Inferior parietal cortex (tissue), 1 donor: Measurements from ENCODE around the gene MESP1.

Experiments used
- DNase-seq: peaks from one replicate; pipeline ENCODE4 v3.0.0-alpha.2; 2016; ENCODE audit errors: extremely low spot score

MESP1 gene

DNA sequence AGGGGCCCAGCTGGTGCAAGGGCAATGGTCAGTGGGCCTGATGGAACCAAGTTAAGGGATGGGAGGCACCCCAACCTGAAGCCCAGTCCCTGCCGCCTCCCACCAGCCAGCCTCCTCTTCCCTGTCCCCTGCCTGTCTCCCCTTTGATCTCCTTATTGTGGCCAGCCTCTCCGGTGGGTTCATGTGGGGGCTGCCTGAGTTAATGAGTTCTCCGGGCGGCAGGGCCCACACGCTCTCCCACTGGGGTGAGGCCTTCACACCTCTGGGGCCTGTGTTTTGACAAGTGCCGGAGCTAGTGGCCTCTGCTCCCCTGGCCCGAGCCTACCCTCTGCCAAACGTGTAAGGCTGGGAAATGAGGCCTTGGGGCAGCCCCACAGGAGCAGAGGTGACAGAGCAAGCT lies 7.2 kb upstream of the MESP1 start:
- DNase-seq, result no peak

DNA sequence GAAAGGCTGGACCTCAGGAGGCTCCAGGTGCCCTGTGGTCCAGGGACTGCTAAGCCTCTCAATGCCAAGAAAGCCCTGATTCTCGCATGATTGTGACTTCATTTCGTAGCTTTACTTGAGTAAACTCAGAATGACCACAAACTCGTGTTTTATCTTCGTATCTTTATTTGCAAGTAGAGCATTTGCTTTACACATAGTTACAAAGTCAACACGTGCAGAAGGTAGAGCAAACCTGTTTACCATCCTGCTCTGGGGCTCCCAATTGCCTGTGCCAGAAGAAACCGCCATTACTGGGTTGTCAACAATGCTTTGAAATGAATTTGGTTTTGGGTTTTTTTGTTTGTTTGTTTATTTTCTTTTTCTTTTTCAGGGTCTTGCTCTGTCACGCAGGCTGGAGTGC lies 5.8 kb upstream of the MESP1 start:
- no peak for DNase-seq

DNA sequence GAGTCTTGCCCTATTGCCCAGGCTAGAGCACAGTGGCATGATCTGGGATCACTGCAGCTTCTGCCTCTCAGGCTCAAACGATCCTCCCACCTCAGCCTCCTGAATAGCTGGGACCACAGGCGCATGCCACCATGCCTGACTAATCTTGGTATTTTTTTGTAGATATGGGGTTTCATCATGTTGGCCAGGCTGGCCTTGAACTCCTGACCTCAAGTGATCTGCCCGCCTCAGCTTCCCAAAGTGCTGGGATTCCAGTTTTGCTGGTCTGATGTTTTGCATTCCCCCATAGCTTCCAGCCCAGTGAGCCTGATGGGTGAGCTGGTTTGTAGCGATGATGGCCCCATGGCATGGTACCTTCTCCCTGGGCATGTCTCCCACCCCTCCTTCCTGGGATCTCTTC lies 4.7 kb upstream of the MESP1 start:
- no peak for DNase-seq

DNA sequence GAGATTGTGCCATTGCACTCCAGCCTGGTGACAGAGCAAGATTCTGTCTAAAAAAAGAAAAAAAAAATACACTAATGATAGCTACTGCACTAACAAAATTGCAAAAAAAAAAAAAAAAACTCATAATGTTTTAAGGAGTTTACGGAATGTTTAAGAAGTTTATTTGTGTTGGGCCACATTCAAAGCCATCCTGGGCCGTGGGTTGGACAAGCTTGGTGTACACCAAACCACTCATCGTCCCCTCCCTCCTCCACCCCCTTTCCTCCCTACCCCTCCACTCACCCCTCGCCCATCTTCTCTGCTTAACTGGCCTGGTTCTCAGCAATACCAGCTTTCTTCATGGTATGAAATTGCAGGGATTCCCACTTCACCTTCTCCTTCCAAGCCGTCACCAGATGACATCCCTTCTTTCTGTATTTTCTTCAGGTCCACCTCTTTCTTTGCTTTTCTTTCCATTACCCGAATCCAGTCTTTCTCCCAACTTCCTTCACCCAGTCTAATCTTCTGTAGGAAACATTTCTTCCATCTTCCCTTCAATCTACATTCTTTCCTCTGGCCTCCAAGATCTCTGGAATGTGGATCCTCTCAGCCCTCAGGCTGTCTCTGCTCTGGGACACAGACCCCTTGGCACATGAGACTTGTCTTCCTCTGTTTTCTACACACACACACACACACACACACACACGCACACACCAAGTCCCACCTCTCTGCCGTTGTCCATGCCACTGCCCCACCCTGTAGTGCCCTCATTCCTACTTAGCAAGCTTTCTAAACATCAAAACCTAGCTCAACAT lies 3.5 kb upstream of the MESP1 start:
- DNase-seq, result no peak

DNA sequence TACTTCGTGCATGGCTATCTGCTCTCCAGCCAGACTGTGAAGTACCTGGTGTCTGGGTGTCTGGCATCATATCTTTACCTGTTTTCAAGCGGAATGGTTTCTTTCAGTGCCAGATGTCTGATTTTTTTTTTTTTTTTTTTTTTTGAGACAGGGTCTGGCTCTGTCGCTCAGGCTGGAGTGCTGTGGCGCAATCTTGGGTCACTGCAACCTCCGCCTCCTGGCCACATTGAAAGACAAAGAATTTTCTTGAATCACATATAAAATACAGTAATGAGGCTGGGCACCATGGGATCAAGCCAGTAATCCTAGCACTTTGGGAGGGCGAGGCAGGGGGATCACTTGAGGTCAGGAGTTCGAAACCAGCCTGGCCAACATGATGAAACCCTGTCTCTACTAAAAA lies 2.8 kb upstream of the MESP1 start:
- no peak for DNase-seq

DNA sequence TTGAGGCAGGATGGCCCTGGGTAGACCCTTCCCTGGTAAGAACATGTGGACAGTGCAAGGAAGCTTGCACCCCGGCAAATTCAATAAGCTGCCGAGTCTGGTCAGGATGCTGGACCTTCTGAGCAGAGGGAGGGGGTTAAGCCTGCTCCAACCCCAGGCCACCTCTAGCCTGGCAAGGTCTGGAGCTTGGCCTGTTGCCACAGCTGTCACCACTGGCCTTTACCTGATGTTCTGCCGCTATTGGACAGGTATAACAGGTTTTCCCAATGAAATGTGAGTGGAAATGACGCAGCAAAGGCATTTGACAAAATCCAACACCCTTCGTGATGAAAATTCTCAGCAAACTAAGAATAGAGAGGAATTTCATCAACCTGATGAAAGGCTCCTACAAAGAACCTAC lies 699 bp upstream of the MESP1 start:
- no peak for DNase-seq

DNA sequence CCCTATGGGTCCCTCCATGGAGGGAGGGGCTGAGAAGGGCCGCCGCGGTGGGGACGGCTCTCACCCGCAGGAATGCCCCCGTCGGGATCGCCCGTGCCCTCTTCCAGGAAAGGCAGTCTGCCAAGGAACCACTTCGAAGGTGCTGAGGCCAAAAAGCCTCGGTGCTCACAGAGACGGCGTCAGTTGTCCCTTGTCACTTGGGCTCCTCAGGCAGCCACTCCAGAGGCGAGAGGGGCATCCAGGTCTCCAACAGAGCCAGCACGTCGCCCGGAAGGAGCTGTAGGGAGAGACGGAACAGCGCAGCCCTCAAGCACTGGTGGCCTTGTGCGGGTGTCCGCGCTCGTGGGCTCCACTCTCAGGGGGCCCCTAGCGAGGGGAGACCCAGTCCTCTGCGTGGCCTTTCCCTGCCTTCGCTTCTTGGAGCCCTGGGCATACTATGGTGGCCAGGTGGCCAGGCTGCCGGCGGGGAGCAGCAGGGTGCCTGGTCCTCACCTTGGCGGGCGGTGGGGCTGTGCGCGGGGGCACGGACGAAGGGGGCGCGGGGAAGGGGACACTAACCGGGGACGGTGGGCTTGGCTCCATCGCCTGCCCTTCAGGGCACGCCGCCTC lies 994 bp downstream of the MESP1 start:
- no peak for DNase-seq

DNA sequence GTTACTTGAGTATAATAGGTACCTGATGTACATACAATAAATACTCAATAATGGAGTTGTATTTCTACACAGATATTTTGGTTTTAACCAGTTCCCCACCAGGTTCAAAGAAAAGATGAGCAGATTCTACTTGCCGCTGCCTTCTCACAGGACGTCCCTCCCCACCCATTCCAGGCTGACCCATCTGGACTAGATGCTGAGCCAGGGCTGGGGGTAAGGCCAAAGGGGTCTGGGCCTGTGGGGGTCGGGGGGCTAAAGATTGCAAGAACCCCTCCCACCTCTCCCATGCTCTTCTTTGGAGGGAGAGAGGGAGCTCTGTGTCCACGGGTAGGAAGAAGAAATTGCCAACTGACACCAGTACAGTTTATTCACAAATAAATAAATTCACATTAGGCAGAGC lies 1.5 kb downstream of the MESP1 start:
- no peak for DNase-seq

DNA sequence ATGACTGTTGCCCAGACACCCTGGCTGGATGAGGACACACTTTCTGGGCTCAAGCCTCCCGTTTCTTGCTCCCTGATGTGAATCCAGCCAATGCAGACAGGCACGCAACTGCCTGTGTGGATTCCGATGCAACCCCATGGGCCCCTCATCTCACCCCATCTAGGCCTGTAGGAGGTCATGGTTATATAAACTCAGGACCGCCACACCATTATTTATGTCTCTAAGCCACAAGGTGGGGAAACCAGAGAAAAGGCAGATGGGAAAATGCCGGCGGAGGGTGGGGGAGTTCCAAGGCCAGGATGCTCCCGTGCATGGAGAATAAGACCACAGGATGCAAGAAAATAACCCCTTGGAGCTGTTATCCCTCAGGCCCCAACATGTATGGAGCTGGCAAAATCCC lies 2.0 kb downstream of the MESP1 start:
- no peak for DNase-seq

DNA sequence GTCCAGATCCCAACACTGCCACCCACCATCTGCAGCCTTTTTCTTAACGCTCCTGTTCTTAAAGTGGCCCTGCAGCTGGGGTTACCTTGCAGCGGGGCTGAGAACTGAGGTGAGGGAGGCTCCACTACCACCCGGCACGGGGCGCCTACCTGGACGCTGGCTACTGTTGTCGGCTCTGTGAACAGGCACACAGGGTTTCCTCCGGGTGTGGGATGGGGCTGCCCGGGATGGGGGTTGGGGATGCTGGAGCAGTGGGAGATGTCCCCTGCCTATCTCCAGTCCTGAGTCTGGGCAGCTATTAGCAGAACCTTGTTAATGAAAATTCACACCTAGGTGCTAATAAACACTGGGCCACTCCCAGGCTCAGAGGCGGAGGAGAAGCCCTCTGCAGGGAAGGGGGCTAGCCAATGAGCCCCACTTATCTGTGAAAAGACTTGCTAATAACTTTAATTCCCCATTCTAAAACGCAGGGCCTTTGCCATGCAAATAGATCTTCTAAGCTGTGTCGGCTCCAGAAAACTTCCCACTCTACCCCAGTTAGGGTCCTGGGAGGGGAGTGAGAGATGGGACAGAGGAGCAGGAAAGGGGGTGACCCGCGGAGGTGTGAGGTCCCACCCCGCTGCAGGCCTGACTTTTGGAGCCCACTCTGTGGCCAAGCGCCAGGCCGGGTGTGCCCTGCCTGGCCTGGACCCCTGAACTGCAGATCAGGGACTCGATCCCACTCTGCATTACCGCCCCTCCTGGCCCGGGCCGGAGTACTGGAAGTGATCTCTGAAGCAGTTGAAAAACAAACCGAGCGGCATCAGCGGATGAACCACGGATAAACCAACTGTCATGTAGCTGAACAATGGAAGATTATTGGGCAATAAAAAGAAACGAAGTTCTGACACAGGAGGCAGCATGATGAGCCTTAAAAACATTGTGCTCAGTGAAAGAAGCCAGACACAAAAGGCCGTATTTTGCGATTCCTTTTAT lies 3.1 kb downstream of the MESP1 start:
- no peak for DNase-seq

DNA sequence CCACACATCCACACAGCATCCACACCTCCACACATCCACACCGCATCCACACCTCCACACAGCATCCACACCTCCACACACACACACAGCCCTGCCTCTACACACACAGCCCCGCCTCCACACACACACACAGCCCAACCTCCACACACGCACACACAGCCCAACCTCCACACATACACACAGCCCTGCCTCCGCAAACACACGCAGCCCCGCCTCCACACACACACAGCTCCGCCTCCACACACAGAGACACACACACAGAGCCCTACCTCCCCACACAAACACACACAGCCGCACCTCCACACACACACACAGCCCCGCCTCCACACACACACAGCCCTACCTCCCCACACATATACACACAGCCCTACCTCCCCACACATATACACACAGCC lies 4.7 kb downstream of the MESP1 start:
- no peak for DNase-seq

DNA sequence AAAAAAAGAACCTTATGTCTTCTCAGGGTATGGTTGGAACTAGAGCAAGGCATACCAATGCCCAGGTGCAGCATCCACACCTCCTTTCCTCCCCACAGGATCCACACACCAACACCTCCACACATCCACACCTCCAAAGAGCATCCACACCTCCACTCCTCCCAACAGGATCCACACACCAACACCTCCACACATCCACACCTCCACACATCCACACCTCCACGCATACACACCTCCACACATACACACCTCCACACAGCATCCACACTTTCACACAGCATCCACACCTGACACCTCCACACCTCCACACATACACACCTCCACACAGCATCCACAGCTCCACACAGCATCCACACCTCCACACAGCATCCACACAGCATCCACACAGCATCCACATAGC lies 5.3 kb downstream of the MESP1 start:
- DNase-seq, result no peak

DNA sequence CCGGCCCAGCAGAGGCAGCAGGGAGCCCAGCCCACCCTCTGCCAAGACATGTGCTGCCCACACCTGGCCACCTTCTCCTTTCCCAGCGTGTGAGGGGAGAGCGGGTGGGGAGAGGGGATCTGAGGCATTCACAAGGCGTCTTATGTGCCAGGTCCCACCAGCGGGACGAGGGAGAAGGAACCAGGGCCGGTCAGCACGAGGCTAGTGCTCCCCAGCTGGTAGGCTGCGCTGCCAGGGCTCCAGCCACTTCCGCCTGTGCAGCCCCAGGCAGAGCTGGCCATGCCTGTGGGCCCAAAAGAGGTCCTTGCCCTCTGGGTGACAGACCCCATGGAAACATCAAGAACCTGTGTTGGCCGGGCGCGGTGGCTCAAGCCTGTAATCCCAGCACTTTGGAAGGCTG lies 5.9 kb downstream of the MESP1 start:
- DNase-seq, result no peak

DNA sequence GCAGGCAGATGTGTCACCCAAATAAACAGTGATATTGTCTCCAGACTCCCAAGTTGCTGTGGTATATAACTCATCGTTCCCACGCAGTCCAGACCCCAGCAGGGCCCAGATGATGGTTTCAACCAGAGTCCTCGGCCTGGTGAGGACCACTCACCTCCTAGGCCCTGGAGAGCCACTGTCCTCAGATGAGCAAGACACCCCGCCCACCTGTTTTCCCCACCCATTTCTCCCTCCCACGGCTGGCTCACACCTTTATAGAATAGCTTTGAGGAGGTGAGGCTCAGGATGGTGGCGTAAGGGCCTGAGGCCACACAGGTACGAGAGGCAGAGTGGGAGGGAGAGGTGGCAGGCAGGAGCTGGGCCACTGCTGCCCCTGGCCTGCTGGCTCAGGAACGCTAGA lies 7.5 kb downstream of the MESP1 start:
- DNase-seq, result no peak

DNA sequence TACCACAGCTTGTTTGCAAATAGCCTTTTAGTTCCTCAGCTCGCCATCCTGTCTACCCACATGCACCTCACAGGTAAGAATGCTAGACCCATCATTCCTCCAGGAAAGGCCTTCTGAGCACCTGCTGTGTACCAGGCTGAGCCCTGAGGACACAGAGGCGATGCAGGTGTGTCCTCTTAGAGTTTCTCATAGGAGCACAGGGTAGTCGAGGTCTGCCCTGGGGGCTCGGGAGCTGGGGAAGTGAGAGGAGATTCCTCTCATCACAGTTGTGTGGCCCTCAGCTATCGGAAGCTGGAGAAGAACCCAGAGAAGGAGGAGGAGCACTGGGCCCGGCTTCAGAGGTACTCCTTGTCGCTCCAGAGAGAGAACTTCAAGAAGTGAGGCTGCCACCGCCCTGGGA lies 8.0 kb downstream of the MESP1 start:
- no peak for DNase-seq

DNA sequence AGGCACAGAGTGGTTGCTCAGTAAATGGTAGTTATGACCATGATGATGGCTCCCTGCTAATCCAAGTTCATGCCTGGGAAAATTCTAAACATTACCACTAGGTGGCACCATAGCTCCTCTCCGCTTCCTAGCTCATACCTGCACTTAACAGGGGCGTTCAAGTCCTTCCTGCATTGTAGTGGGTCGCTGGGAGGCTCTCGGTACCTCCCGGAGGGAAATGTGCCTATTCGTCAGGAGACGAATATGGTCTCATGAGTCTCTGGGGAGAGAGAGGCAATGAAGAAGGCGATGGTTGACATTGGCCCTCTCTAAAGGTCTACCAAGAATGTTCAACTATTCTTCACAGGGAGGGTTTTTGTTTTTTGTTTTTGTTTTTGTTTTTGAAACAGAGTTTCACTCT lies 10.9 kb downstream of the MESP1 start:
- peak; percentile 91 for DNase-seq

DNA sequence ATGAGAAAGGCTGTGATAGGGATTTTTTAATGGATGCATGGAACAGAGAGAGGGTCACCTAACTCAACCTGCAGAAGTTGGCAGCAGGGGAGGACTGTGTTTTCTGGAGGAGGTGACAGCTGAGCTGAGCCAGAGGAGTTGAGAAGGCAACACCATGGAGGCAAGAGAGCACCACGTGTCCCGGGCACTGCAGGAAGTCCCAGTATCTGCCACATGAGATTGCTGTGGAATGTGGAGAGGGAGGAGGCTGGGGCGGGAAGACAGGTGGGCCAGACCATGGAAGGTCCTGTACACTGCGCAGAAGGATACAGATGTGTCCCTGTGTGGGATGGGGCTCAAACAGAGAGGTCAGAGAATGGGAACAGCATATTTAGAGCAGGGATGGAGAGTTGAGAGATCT lies 15.3 kb downstream of the MESP1 start:
- DNase-seq, result no peak

DNA sequence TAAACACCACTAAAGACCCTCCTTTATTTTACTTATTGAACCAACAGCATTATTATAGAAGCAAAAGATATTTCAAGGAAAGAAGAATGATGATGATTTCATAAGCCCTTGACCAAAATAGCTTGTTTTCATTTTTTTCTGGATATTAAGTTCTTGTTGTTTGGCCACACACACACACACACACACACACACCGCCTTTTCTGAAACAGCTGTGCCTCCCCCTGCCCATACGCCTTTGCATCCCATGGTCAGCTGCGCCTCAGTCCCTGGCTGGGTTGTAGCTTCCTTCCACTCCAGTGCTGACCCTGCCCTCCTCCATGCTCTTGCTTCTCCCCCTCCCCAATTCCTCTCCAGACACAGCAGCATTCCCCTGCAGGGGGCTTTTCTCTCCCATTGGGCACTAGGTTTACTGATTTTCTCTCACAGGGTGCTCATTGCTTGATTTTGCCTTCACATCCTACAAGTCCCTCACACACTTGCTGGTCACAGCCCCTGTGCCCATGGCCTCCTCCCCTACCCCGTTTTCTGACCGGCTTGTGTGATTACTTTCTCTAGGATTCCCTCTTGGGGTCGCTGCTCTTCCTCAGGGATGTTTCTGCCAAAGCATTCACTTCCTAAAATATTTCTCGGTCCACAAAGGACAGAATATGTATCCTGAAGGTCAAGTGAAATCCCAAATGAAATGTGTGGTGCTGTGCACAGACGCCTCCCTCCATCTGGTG lies 18.4 kb downstream of the MESP1 start:
- no peak for DNase-seq

DNA sequence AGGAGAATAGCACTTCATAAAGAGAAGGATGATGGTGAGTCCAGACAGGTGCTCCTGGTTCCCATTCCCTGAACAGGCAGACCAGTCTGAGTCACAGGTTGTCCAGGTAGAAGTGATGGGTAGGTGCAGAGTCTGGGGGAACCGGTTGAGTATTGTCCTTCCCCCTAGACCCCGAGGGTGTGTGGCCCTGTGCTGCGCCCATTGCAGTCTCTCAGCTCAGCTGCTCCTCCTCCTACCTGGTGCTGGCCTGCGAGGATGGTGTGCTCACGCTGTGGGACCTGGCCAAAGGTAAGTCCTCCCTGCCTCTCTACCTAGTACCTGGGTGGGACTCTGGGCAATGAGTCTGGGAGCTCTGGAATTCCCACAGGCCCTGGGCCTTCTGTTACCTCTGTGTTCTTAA lies 19.8 kb downstream of the MESP1 start:
- no peak for DNase-seq

DNA sequence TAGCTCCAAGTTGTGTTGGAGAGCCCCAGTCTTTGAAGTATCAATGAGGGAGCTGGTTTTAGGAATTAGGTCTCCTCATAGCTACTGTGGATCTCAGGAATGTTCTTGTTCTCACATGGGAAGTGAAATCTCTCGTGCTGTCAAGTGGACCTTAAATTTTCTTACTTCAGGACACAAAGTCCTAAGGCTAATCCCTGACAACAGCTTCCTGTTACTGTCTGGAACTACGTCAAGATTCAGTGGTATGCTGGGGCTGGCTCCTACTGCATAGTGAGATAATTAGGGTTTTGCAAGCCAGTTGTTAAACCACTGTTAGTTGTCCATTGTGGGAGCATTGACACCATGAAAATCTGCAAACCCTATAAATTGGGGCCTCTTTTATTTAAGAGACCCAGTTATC lies 22.8 kb downstream of the MESP1 start:
- DNase-seq, result no peak

DNA sequence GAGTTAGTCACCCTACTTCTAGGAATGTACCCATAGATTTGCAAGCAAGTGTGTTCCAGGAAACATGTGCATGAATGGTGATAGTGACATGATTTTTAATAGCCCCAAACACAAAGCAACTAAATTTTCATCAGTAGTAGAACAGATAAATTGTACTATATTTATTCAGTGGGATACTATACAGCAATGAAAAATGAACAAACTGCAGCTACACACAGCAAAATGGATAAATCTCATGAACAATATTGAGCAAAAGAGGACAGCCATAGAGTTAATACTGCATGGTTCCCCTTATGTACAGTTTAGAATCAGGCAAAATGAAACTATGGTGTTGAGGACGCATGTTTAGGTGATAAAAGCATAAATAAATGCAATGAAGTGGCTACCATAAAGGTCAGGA lies 26.0 kb downstream of the MESP1 start:
- DNase-seq, result no peak

DNA sequence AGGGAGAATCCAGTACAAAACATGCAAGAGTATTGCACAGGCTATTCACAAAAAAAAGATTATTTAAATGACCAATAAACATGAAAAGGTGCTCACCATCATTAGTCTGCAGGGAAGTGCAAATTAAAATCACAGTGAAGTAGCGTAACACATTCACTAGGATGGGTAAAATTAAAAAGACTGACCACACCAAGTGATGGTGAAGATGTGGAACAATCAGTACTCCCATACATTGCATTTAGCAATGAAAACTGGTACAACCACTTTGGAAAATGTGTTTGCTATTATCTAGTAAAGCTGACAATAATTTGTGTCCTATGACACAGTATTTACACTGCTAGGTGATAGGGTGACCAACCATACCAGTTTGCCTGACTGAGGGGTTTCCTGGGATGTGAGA lies 26.4 kb downstream of the MESP1 start:
- DNase-seq, result no peak
